ENCODE results near the gene FBXO38. TPM values are rescaled to one million over a fixed set of nuclear protein-coding genes. Genes with fewer than 3 reads are reported as not detected.
A peak's percentile ranks its signal among the peaks of the same experiment; 100 is the strongest.

The FBXO38 gene
- total RNA-seq, 1 experiment from 2014 or later: 35.8 TPM

DNA sequence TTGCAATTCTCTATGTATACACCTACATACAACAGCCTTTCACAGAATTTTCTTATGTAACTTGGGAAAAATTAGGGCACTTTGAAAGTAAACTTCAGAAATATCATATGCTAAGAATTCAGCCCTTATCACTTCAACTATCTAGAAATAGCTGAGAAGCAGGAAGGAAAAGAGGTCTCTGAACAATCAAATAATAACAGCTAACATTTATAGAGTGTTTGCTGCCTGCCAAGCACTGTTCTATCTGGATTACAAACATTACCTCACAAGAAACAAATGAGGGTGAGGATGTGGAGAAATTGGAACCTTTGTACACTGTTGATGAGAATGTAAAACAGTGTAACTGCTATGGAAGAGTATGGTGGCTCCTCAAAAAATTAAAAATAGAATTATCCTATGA is 4.4 kb upstream of the FBXO38 start (continued):
- TF ChIP-seq, protein P1, sequence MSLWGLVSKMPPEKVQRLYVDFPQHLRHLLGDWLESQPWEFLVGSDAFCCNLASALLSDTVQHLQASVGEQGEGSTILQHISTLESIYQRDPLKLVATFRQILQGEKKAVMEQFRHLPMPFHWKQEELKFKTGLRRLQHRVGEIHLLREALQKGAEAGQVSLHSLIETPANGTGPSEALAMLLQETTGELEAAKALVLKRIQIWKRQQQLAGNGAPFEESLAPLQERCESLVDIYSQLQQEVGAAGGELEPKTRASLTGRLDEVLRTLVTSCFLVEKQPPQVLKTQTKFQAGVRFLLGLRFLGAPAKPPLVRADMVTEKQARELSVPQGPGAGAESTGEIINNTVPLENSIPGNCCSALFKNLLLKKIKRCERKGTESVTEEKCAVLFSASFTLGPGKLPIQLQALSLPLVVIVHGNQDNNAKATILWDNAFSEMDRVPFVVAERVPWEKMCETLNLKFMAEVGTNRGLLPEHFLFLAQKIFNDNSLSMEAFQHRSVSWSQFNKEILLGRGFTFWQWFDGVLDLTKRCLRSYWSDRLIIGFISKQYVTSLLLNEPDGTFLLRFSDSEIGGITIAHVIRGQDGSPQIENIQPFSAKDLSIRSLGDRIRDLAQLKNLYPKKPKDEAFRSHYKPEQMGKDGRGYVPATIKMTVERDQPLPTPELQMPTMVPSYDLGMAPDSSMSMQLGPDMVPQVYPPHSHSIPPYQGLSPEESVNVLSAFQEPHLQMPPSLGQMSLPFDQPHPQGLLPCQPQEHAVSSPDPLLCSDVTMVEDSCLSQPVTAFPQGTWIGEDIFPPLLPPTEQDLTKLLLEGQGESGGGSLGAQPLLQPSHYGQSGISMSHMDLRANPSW (CRISPR knock-in tag; conservative IDR thresholded peaks at IDR 0.05; ENCODE audit: low read depth): no peak
- no peak for TF ChIP-seq PRRX2 (CRISPR knock-in tag; IDR thresholded peaks at IDR 0.05)
- TF ChIP-seq RELA (CRISPR knock-in tag; IDR thresholded peaks at IDR 0.05; ENCODE audit: borderline replicate concordance): no peak

- no peak for DNase-seq (ENCODE audit: low spot score)
- Mint-ChIP-seq H3K4me3 (no peak overlapping the region), H3K27ac (no peak overlapping the region), H3K4me1 (peaks cover 21% of the 10 kb centered on the region), H3K9me3 (peaks cover 15% of the 10 kb centered on the region), H3K27me3 (ENCODE audit: low read depth) (no peaks in the 10 kb centered on the region), H3K36me3 (peaks cover 18% of the 10 kb centered on the region)
- TF ChIP-seq, protein P2, sequence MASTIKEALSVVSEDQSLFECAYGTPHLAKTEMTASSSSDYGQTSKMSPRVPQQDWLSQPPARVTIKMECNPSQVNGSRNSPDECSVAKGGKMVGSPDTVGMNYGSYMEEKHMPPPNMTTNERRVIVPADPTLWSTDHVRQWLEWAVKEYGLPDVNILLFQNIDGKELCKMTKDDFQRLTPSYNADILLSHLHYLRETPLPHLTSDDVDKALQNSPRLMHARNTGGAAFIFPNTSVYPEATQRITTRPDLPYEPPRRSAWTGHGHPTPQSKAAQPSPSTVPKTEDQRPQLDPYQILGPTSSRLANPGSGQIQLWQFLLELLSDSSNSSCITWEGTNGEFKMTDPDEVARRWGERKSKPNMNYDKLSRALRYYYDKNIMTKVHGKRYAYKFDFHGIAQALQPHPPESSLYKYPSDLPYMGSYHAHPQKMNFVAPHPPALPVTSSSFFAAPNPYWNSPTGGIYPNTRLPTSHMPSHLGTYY (CRISPR knock-in tag; IDR thresholded peaks at IDR 0.05): no peak
- TF ChIP-seq ZNF512 (CRISPR knock-in tag; IDR thresholded peaks at IDR 0.05; ENCODE audit: borderline replicate concordance): no peak
- TF ChIP-seq, protein P1 (CRISPR knock-in tag; conservative IDR thresholded peaks at IDR 0.05; ENCODE audit: low read depth): no peak
- TF ChIP-seq, protein P3, sequence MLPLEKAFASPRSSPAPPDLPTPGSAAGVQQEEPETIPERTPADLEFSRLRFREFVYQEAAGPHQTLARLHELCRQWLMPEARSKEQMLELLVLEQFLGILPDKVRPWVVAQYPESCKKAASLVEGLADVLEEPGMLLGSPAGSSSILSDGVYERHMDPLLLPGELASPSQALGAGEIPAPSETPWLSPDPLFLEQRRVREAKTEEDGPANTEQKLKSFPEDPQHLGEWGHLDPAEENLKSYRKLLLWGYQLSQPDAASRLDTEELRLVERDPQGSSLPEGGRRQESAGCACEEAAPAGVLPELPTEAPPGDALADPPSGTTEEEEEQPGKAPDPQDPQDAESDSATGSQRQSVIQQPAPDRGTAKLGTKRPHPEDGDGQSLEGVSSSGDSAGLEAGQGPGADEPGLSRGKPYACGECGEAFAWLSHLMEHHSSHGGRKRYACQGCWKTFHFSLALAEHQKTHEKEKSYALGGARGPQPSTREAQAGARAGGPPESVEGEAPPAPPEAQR (CRISPR knock-in tag; IDR thresholded peaks at IDR 0.05): no peak
- TF ChIP-seq JAZF1 (CRISPR knock-in tag; IDR thresholded peaks at IDR 0.05): no peak
- ChIA-PET CTCF (interaction anchor here (1.4 kb wide), 1 partner anchor 349 kb away, joined by 6 read pairs; no protein-coding TSS in a partner anchor), POLR2A (no interaction called here)
- ATAC-seq: no peak
These were observed 1.9 kb upstream of the FBXO38 start for GRCh38 chr5:148381906-148382305.

GRCh38 chr5:148382961-148383360 is 797 bp upstream of the FBXO38 start:
- ATAC-seq: no peak
- TF ChIP-seq, protein P4, sequence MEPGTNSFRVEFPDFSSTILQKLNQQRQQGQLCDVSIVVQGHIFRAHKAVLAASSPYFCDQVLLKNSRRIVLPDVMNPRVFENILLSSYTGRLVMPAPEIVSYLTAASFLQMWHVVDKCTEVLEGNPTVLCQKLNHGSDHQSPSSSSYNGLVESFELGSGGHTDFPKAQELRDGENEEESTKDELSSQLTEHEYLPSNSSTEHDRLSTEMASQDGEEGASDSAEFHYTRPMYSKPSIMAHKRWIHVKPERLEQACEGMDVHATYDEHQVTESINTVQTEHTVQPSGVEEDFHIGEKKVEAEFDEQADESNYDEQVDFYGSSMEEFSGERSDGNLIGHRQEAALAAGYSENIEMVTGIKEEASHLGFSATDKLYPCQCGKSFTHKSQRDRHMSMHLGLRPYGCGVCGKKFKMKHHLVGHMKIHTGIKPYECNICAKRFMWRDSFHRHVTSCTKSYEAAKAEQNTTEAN (CRISPR knock-in tag; IDR thresholded peaks at IDR 0.05): no peak
- Mint-ChIP-seq H3K27ac (no peak overlapping the region), H3K4me1 (peaks cover 21% of the 10 kb centered on the region), H3K27me3 (ENCODE audit: low read depth) (no peaks in the 10 kb centered on the region), H3K36me3 (peaks cover 19% of the 10 kb centered on the region), H3K9me3 (peaks cover 14% of the 10 kb centered on the region), H3K4me3 (peak overlapping the region; percentile 96)
- POLR2A ChIA-PET: interaction anchor here (0.7 kb wide), 1 partner anchor 16 kb away, joined by 4 read pairs; no protein-coding TSS in a partner anchor
- CTCF ChIA-PET: interaction anchor here (0.9 to 1.2 kb wide), 2 partner anchors 15 to 77 kb away, joined by 3 to 6 read pairs; no protein-coding TSS in a partner anchor
- DNase-seq (ENCODE audit: low spot score): no peak
